Adipocyte (in vitro differentiated cells): Measurements from ENCODE around the gene VRK1.

Experiments used
- DNase-seq: peaks from one replicate; pipeline ENCODE4 v3.0.0-alpha.2; 2015; ENCODE audit warnings: low read depth
- H3K27me3 ChIP-seq: replicated peaks from 2 replicates; pipeline ENCODE4 v1.7.0; 2013; ENCODE audit warnings: mild to moderate bottlenecking, low read length, moderate library complexity; ENCODE audit not compliant: control insufficient read depth, insufficient read depth
- H3K36me3 ChIP-seq: 2 replicates; pipeline ENCODE4 v1.7.0; 2013; ENCODE audit warnings: low read length, mild to moderate bottlenecking, moderate library complexity; ENCODE audit not compliant: control insufficient read depth, insufficient read depth, severe bottlenecking
- H3K4me1 ChIP-seq: 2 replicates; pipeline ENCODE4 v1.7.0; 2013; ENCODE audit warnings: mild to moderate bottlenecking, low read length, moderate library complexity; ENCODE audit not compliant: control insufficient read depth, insufficient read depth
- H3K4me3 ChIP-seq: 2 replicates; pipeline ENCODE4 v1.7.0; 2013; ENCODE audit warnings: mild to moderate bottlenecking, low read length, moderate library complexity
- H3K9ac ChIP-seq: 2 replicates; pipeline ENCODE4 v1.7.0; 2013; ENCODE audit warnings: mild to moderate bottlenecking, low read length, moderate library complexity
- H3K9me3 ChIP-seq: 2 replicates; pipeline ENCODE4 v1.7.0; 2013; ENCODE audit warnings: mild to moderate bottlenecking, low read length, moderate library complexity; ENCODE audit not compliant: control insufficient read depth

VRK1 gene

DNA sequence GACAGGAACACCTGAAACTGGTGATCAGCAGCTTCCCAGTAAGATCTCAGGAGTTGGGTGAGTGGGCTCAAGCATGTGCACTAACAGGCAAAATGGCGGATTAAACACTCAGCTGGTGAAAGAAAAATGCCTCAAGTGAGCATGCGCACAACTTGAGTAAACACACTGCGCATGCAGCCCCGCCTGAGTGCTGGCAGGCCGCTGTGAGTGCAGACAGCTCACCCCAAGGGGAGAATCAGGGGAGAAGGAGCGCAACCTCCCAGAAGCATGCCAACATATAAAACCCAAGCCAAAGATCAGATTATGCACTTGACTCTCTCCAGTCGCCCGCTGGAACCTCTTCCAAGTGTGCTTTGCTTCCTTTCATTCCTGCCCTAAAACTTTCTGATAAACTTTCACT, 125.8 kb downstream of the VRK1 start:
- no peak overlapping the region for H3K9ac ChIP-seq
- peaks cover 3% of the 10 kb centered on the region for H3K4me1 ChIP-seq
- H3K36me3 ChIP-seq, result no peaks in the 10 kb centered on the region
- no peak overlapping the region for H3K4me3 ChIP-seq
- peaks cover 7% of the 10 kb centered on the region for H3K9me3 ChIP-seq
- DNase-seq, result no peak
- no peaks in the 10 kb centered on the region for H3K27me3 ChIP-seq

DNA sequence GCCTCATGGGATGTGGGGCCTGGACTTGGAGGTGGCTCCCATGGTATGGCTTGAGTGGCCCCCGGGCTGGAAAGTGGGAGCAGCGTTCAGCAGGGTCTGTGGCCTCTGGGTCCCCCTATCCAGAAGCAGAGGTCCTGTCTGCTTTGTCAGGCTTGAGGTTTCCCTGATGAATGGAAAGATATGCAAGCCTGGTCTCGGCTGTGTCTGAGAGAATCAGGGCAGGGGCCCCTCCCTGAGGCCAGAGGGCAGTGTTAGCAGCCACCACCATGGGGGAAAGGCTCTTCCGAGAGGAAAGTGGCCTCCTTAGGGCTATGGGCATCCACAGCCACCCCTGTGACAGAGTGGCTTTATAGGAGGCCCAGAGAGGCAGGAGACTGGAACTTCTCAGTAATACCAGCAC, 128.2 kb downstream of the VRK1 start:
- no peak for DNase-seq
- Histone ChIP-seq H3K27me3 (no peaks in the 10 kb centered on the region), H3K4me3 (no peak overlapping the region), H3K4me1 (no peaks in the 10 kb centered on the region), H3K9ac (no peak overlapping the region), H3K36me3 (no peaks in the 10 kb centered on the region), H3K9me3 (peaks cover 5% of the 10 kb centered on the region)

DNA sequence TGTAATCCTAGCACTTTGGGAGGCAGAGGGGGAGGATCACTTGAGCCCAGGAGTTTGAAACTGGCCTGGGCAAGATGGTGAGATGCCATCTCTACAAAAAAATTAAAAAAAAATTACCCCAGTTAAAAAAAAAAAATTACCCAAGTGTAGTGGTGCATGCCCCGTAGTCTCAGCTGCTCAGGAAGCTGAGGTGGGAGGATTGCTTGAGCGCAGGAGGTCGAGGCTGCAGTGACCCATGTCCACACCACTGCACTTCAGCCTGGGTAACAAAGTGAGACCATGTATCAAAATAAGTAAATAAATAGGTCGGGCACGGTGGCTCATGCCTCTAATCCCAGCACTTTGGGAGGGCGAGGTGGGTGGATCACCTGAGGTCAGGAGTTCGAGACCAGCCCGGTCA, 128.8 kb downstream of the VRK1 start:
- no peaks in the 10 kb centered on the region for H3K4me1 ChIP-seq
- peaks cover 5% of the 10 kb centered on the region for H3K9me3 ChIP-seq
- no peak for DNase-seq
- no peak overlapping the region for H3K9ac ChIP-seq
- no peaks in the 10 kb centered on the region for H3K27me3 ChIP-seq
- H3K4me3 ChIP-seq, result no peak overlapping the region
- no peaks in the 10 kb centered on the region for H3K36me3 ChIP-seq

DNA sequence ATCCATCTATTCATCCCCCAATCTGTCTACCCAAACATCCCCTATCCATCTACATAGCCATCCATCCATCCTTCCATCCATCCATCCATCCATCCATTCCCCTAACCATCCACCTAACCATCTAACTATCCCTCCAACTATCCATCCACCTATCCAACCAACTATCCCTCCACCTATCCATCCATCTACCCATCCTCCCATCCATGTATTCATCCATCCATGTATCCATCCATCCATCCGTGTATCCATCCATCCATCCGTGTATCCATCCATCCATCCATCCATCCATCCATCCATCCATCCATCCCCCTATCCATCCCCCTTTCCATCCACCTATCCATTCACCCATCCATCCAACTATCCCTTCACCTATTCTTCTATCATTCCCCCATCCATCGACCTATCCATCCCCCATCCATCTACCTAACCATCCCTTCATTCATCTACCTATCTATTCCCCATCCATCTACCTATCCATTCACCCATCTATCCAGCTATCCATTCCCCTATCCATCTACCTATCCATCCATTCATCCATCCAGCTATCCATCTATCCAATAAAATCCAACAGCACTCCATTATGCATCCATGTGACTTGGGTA, 131.7 kb downstream of the VRK1 start:
- DNase-seq, result no peak
- no peak overlapping the region for H3K9ac ChIP-seq
- H3K4me3 ChIP-seq, result no peak overlapping the region
- no peaks in the 10 kb centered on the region for H3K36me3 ChIP-seq
- no peaks in the 10 kb centered on the region for H3K27me3 ChIP-seq
- H3K4me1 ChIP-seq, result no peaks in the 10 kb centered on the region
- H3K9me3 ChIP-seq, result no peaks in the 10 kb centered on the region

DNA sequence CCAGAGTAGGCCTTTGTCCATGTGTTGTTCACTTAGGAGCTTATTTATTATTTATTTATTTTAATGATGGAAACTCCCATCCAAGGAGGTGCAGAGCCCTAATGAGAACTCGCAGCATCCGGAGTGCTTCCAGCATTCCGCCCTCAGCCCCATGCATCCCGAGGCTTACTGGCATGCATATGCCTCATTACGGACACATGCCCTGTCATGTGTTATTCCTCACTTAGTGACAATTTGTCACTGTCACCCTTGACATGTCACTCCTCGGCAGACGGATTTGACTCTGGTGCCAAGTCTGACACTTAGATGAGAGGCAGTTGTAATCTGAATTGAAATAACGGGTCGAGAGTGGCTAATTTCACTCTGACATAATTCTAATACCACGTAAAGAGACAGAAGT, 132.8 kb downstream of the VRK1 start:
- Histone ChIP-seq H3K4me3 (no peak overlapping the region), H3K27me3 (no peaks in the 10 kb centered on the region), H3K9me3 (no peaks in the 10 kb centered on the region), H3K4me1 (no peaks in the 10 kb centered on the region), H3K36me3 (no peaks in the 10 kb centered on the region), H3K9ac (no peak overlapping the region)
- DNase-seq, result no peak

DNA sequence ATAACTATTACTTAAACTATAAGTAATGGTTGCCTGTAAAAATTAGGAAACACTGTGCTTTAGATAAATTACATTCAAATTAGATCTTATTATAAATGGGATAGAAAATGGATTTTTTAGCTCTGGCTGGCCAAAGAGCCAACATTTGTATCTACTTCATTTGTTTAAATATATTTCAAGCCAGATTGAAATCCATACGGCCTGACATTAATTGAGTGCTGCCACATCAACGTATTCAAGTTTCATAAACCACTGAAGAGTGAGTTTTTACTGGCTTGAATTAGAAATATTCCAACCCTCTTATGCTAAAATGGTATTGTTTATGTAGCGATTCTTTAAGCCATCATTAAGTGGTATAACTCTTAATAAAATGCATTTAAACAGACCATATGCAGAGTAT, 133.3 kb downstream of the VRK1 start:
- Histone ChIP-seq H3K4me3 (no peak overlapping the region), H3K4me1 (no peaks in the 10 kb centered on the region), H3K27me3 (no peaks in the 10 kb centered on the region), H3K36me3 (no peaks in the 10 kb centered on the region), H3K9me3 (no peaks in the 10 kb centered on the region), H3K9ac (no peak overlapping the region)
- no peak for DNase-seq
